Osteoblast (primary cell): ENCODE measurements around the gene TIE1. TPM values are rescaled to one million over a fixed set of nuclear protein-coding genes. Genes with fewer than 3 reads are reported as not detected.

ENCODE experiments used
- DNase-seq: peaks from one replicate; pipeline ENCODE4 v3.0.0; 2011; ENCODE audit warnings: low spot score, mixed read lengths; ENCODE audit not compliant: insufficient read length; ENCODE audit errors: missing footprints
- H2AFZ ChIP-seq: 2 replicates; pipeline ENCODE4 v1.6.0; 2011; ENCODE audit warnings: mild to moderate bottlenecking, low read length
- H3K27ac ChIP-seq: 2 replicates; pipeline ENCODE4 v1.5.1; 2011; ENCODE audit warnings: mild to moderate bottlenecking, low read depth, low read length, moderate library complexity
- H3K27me3 ChIP-seq: 2 replicates; pipeline ENCODE4 v1.6.0; 2012; ENCODE audit warnings: mild to moderate bottlenecking, control low read depth, inconsistent platforms, low read length, moderate library complexity; ENCODE audit not compliant: insufficient read depth
- H3K36me3 ChIP-seq: 2 replicates; pipeline ENCODE4 v1.5.1; 2011; ENCODE audit warnings: mild to moderate bottlenecking, low read length, control low read depth, moderate library complexity; ENCODE audit not compliant: insufficient read depth
- H3K4me1 ChIP-seq: 2 replicates; pipeline ENCODE4 v1.5.1; 2011; ENCODE audit warnings: mild to moderate bottlenecking, low read length, control low read depth, moderate library complexity; ENCODE audit not compliant: insufficient read depth
- H3K4me2 ChIP-seq: 2 replicates; pipeline ENCODE4 v1.6.0; 2011; ENCODE audit warnings: mild to moderate bottlenecking, low read length; ENCODE audit not compliant: insufficient read depth
- H3K4me3 ChIP-seq: fragments of 200-600 bp; sonication (generic); 3 replicates; pipeline ENCODE4 v1.5.1; 2012; ENCODE audit warnings: mild to moderate bottlenecking, low read length, inconsistent platforms; ENCODE audit not compliant: insufficient read depth
- H3K79me2 ChIP-seq: 2 replicates; pipeline ENCODE4 v1.6.0; 2012; ENCODE audit warnings: mild to moderate bottlenecking, low read length, control low read depth, inconsistent platforms; ENCODE audit not compliant: insufficient read depth
- H3K9me3 ChIP-seq: 2 replicates; pipeline ENCODE4 v1.5.1; 2011; ENCODE audit warnings: low read depth, low read length, control low read depth
- H4K20me1 ChIP-seq: 2 replicates; pipeline ENCODE4 v1.6.0; 2012; ENCODE audit warnings: mild to moderate bottlenecking, low read length, control low read depth; ENCODE audit not compliant: insufficient read depth
- CTCF ChIP-seq: IDR thresholded peaks from 2 replicates; pipeline ENCODE4 v1.5.1; 2011; ENCODE audit warnings: mild to moderate bottlenecking, low read depth, low read length, moderate library complexity; ENCODE audit errors: extremely low read depth
- total RNA-seq: library from RNA; depleted of rRNA; stranded (reverse); fragments of >200 nt; gene quantifications from 2 replicates; pipeline ENCODE4 v1.2.3, GENCODE V29; 2012

Gene TIE1
- total RNA-seq, 1 donor = not detected

- Histone ChIP-seq H3K79me2 (no peaks in the 10 kb centered on the region), H3K4me2 (no peak overlapping the region)
- no peak for DNase-seq
Observed at GRCh38 chr1:43282220-43283195, 18.3 kb upstream of the TIE1 start.

GRCh38 chr1:43284065-43284464 lies 16.7 kb upstream of the TIE1 start:
- Histone ChIP-seq H3K79me2 (no peaks in the 10 kb centered on the region), H4K20me1 (no peaks in the 10 kb centered on the region), H3K27me3 (peaks cover 9% of the 10 kb centered on the region), H3K27ac (no peak overlapping the region), H3K4me1 (no peaks in the 10 kb centered on the region), H2AFZ (no peak overlapping the region), H3K9me3 (no peaks in the 10 kb centered on the region), H3K4me2 (no peak overlapping the region), H3K36me3 (no peaks in the 10 kb centered on the region), H3K4me3 (no peak overlapping the region)
- DNase-seq = peak; percentile 52
- TF ChIP-seq CTCF = no peak

More at GRCh38 chr1:43282220-43283195, 18.3 kb upstream of the TIE1 start:
- H4K20me1 ChIP-seq = no peaks in the 10 kb centered on the region
- H3K27me3 ChIP-seq = peaks cover 4% of the 10 kb centered on the region
- no peak overlapping the region for H3K27ac ChIP-seq
- TF ChIP-seq CTCF = no peak
- H3K9me3 ChIP-seq = no peaks in the 10 kb centered on the region
- no peak overlapping the region for H3K4me3 ChIP-seq
- no peak overlapping the region for H2AFZ ChIP-seq
- no peaks in the 10 kb centered on the region for H3K4me1 ChIP-seq
- no peaks in the 10 kb centered on the region for H3K36me3 ChIP-seq

GRCh38 chr1:43284546-43285110 lies 16.2 kb upstream of the TIE1 start:
- Histone ChIP-seq H3K4me2 (no peak overlapping the region), H3K36me3 (no peaks in the 10 kb centered on the region), H3K27me3 (peaks cover 9% of the 10 kb centered on the region), H3K27ac (no peak overlapping the region), H3K4me3 (no peak overlapping the region), H3K9me3 (no peaks in the 10 kb centered on the region), H2AFZ (no peak overlapping the region), H3K79me2 (no peaks in the 10 kb centered on the region), H4K20me1 (no peaks in the 10 kb centered on the region), H3K4me1 (no peaks in the 10 kb centered on the region)
- DNase-seq = peak; percentile 42
- no peak for TF ChIP-seq CTCF
